ENCODE results near the gene EXOSC10. TPM values are rescaled to one million over a fixed set of nuclear protein-coding genes. Genes with fewer than 3 reads are reported as not detected.

The EXOSC10 gene
- polyA plus RNA-seq, 1 donor from 2014 or later, result 115 TPM

- Histone ChIP-seq H3K4me2 (ENCODE audit: low read length) (no peak overlapping the region), H4K20me1 (ENCODE audit: insufficient read depth) (no peaks in the 10 kb centered on the region), H3K9me2 (ENCODE audit: insufficient read depth, low read length) (no peaks in the 10 kb centered on the region), H3K9ac (ENCODE audit: low read length) (no peak overlapping the region), H3F3A (ENCODE audit: insufficient read depth, low read length, poor library complexity, severe bottlenecking) (no peaks in the 10 kb centered on the region), H3K9me3 (ENCODE audit: low read length) (no peaks in the 10 kb centered on the region), H3K79me2 (replicated peaks; ENCODE audit: insufficient read depth, low read length) (no peaks in the 10 kb centered on the region), H3K4me3 (ENCODE audit: low read length) (no peak overlapping the region), H3K27me3 (ENCODE audit: insufficient read depth, low read depth, low read length) (no peaks in the 10 kb centered on the region), H3K36me3 (ENCODE audit: insufficient read depth, low read length) (no peaks in the 10 kb centered on the region), H2AFZ (ENCODE audit: low read depth, low read length) (no peak overlapping the region), H3K27ac (ENCODE audit: low read length) (no peak overlapping the region)
- no peak for TF ChIP-seq SMC3 (conservative IDR thresholded peaks at IDR 0.05; ENCODE audit: poor library complexity)
- no peak for TF ChIP-seq CTCF (IDR thresholded peaks at IDR 0.05; ENCODE audit: poor library complexity, severe bottlenecking)
- TF ChIP-seq POLR2AphosphoS5 (IDR thresholded peaks at IDR 0.05), result no peak
- TF ChIP-seq EZH2 (IDR thresholded peaks at IDR 0.05; ENCODE audit: borderline replicate concordance, insufficient read depth, low read length, poor library complexity, severe bottlenecking), result no peak
- TF ChIP-seq TAF1 (IDR thresholded peaks at IDR 0.05; ENCODE audit: low read depth), result no peak
- no peak for TF ChIP-seq RAD21 (conservative IDR thresholded peaks at IDR 0.05)
- no peak for TF ChIP-seq REST (IDR thresholded peaks at IDR 0.05; ENCODE audit: borderline replicate concordance)
- TF ChIP-seq EP300 (conservative IDR thresholded peaks at IDR 0.05; ENCODE audit: poor library complexity, severe bottlenecking), result no peak
Observed at GRCh38 chr1:11030865-11031264, 68.8 kb downstream of the EXOSC10 start.

- Histone ChIP-seq H4K20me1 (ENCODE audit: insufficient read depth) (peaks cover 5% of the 10 kb centered on the region), H3K36me3 (ENCODE audit: insufficient read depth, low read length) (peaks cover 9% of the 10 kb centered on the region), H3K4me3 (ENCODE audit: low read length) (no peak overlapping the region), H3K9me3 (ENCODE audit: low read length) (no peaks in the 10 kb centered on the region), H3F3A (ENCODE audit: insufficient read depth, low read length, poor library complexity, severe bottlenecking) (no peaks in the 10 kb centered on the region), H3K27ac (ENCODE audit: low read length) (no peak overlapping the region), H2AFZ (ENCODE audit: low read depth, low read length) (no peak overlapping the region), H3K27me3 (ENCODE audit: insufficient read depth, low read depth, low read length) (no peaks in the 10 kb centered on the region), H3K4me2 (ENCODE audit: low read length) (no peak overlapping the region), H3K9me2 (ENCODE audit: insufficient read depth, low read length) (no peaks in the 10 kb centered on the region), H3K79me2 (replicated peaks; ENCODE audit: insufficient read depth, low read length) (no peaks in the 10 kb centered on the region), H3K9ac (ENCODE audit: low read length) (no peak overlapping the region)
- no peak for TF ChIP-seq TAF1 (IDR thresholded peaks at IDR 0.05; ENCODE audit: low read depth)
- TF ChIP-seq EP300 (conservative IDR thresholded peaks at IDR 0.05; ENCODE audit: poor library complexity, severe bottlenecking), result no peak
- no peak for TF ChIP-seq CTCF (IDR thresholded peaks at IDR 0.05; ENCODE audit: poor library complexity, severe bottlenecking)
- TF ChIP-seq REST (IDR thresholded peaks at IDR 0.05; ENCODE audit: borderline replicate concordance), result no peak
- TF ChIP-seq SMC3 (conservative IDR thresholded peaks at IDR 0.05; ENCODE audit: poor library complexity), result no peak
- no peak for TF ChIP-seq EZH2 (IDR thresholded peaks at IDR 0.05; ENCODE audit: borderline replicate concordance, insufficient read depth, low read length, poor library complexity, severe bottlenecking)
- no peak for TF ChIP-seq POLR2AphosphoS5 (IDR thresholded peaks at IDR 0.05)
- TF ChIP-seq MXI1 (conservative IDR thresholded peaks at IDR 0.05; ENCODE audit: poor library complexity, severe bottlenecking), result no peak
- no peak for TF ChIP-seq RAD21 (conservative IDR thresholded peaks at IDR 0.05)
Observed at GRCh38 chr1:11028018-11028417, 71.7 kb downstream of the EXOSC10 start.
